ENCODE measurements around the gene XYLT1. TPM values are rescaled to one million over a fixed set of nuclear protein-coding genes. Genes with fewer than 3 reads are reported as not detected.

The XYLT1 gene
- total and polyA plus RNA-seq, 9 of the 15 experiments (the other 6 are each of a cell fraction or from before 2014, with no cell fraction given), result 0.03 to 0.09 (median 0.08) TPM; not detected in 6

- intact Hi-C loops (cut with micrococcal nuclease) (no loop called here), in situ Hi-C loops (cut with MboI) (no loop called here)
- CTCF ChIA-PET (ENCODE audit: low intra/inter-chr PET ratio), result no interaction called here
- H3K9ac ChIP-seq (ENCODE audit: insufficient read depth in 1 of 2, low read depth in 2 of 2, low read length in 2 of 2), result no peak overlapping the region
- ATAC-seq (no peak), DNase-seq (ENCODE audit: extremely low read depth in 1 of 4, low spot score in 3 of 4) (no peak), FAIRE-seq (no peak)
- no peak overlapping the region for H3K4me3 ChIP-seq
- H3K9me3 ChIP-seq (replicated peaks; ENCODE audit: control insufficient read depth, insufficient read depth, low read depth, low read length), result no peaks in the 10 kb centered on the region
- peaks cover 0 to 3% of the 10 kb centered on the region in 2 experiments; a peak in 2 of 5 replicates for H3K4me1 ChIP-seq (replicated peaks in 1 of 2; ENCODE audit: control insufficient read depth in 2 of 2, insufficient read depth in 2 of 2, low read length in 2 of 2)
- no peak overlapping the region for H3K4me2 ChIP-seq (ENCODE audit: insufficient read depth, low read length)
- no peaks in the 10 kb centered on the region for H3K27me3 ChIP-seq (ENCODE audit: control insufficient read depth in 2 of 2, insufficient read depth in 2 of 2, low read length in 2 of 2)
- H3K27ac ChIP-seq (ENCODE audit: extremely low read depth, low read depth, low read length), result no peak overlapping the region
- no peak overlapping the region for H2AFZ ChIP-seq (ENCODE audit: low read depth, low read length)
- POLR2A ChIA-PET, result interaction anchor here (0.6 to 1.3 kb wide), 4 partner anchors 10 to 83 kb away, joined by 3 to 7 read pairs (median 4); no protein-coding TSS in a partner anchor
- no TSS peak for BruUV-seq (replicated peaks)
- WGBS (ENCODE audit: insufficient coverage, low coverage, missing lambda C conversion rate), result 62% methylated on average over 4 of the region's 4 CpGs
- peaks cover 17% of the 10 kb centered on the region for H4K20me1 ChIP-seq (replicated peaks; ENCODE audit: control insufficient read depth, insufficient read depth, low read length)
- peak; percentile 92 for TF ChIP-seq ZBTB40 (IDR thresholded peaks at IDR 0.05)
- peak; percentile 70 for TF ChIP-seq ZBTB40 (CRISPR knock-in tag; IDR thresholded peaks at IDR 0.05)
- TF ChIP-seq ZBTB1 (CRISPR knock-in tag; IDR thresholded peaks at IDR 0.05; ENCODE audit: borderline replicate concordance, low read depth), result no peak
- no peak for TF ChIP-seq POLR2AphosphoS2 (IDR thresholded peaks at IDR 0.05; ENCODE audit: low read length)
- peaks cover 3% of the 10 kb centered on the region; the same call in 2 of the 3 replicates for H3K36me3 ChIP-seq (ENCODE audit: control insufficient read depth, insufficient read depth, low read length)
- H3K79me2 ChIP-seq (ENCODE audit: control insufficient read depth, insufficient read depth, low read length), result no peaks in the 10 kb centered on the region
- H3K9me1 ChIP-seq (ENCODE audit: control insufficient read depth, insufficient read depth, low read length), result no peaks in the 10 kb centered on the region
These were observed 402.9 kb downstream of the XYLT1 start for GRCh38 chr16:17067882-17068281.

Measured in K562 (cell line).